ENCODE results near the gene CD300A. TPM values are rescaled to one million over a fixed set of nuclear protein-coding genes. Genes with fewer than 3 reads are reported as not detected.
A peak's percentile ranks its signal among the peaks of the same experiment; 100 is the strongest.

The CD300A gene
- total RNA-seq, 2 experiments from 2014 or later: 2.0 to 15.8 TPM

GRCh38 chr17:74431568-74432423, 34.6 kb upstream of the CD300A start, which contains the start of gene GPRC5C:
Gene GPRC5C (plus strand): TSS chr17:74432088. CDS start chr17:74439777, 7,689 bp downstream.
- ATAC-seq (peak; percentile 72), DNase-seq (peak; percentile 58)
- Mint-ChIP-seq H3K4me3 (peak within 1 kb of the TSS; percentile 43), H3K36me3 (no peaks in the 10 kb centered on the region), H3K27me3 (peaks cover 68% of the 10 kb centered on the region), H3K4me1 (peaks cover 10% of the 10 kb centered on the region), H3K9me3 (ENCODE audit: low read depth) (no peaks in the 10 kb centered on the region), H3K27ac (no peak within 1 kb of the TSS)
- CTCF ChIA-PET: interaction anchor here (1.8 kb wide), 1 partner anchor 53 kb away, joined by 4 read pairs; no protein-coding TSS in a partner anchor

- ATAC-seq: no peak
- CTCF ChIA-PET: no interaction called here
- H3K4me1 Mint-ChIP-seq: peaks cover 10% of the 10 kb centered on the region
- no peak for DNase-seq
- no peak overlapping the region for H3K27ac Mint-ChIP-seq
- no peaks in the 10 kb centered on the region for H3K9me3 Mint-ChIP-seq (ENCODE audit: low read depth)
- H3K27me3 Mint-ChIP-seq: peaks cover 68% of the 10 kb centered on the region
- H3K4me3 Mint-ChIP-seq: no peak overlapping the region
- no peaks in the 10 kb centered on the region for H3K36me3 Mint-ChIP-seq
Measured at GRCh38 chr17:74432424-74432690, 34.1 kb upstream of the CD300A start.

GRCh38 chr17:74432766-74433391, 33.6 kb upstream of the CD300A start:
- ATAC-seq: no peak
- CTCF ChIA-PET: no interaction called here
- Mint-ChIP-seq H3K27ac (no peak overlapping the region), H3K4me1 (peaks cover 10% of the 10 kb centered on the region), H3K4me3 (no peak overlapping the region), H3K27me3 (peaks cover 69% of the 10 kb centered on the region), H3K9me3 (ENCODE audit: low read depth) (peaks cover under 1% of the 10 kb centered on the region), H3K36me3 (no peaks in the 10 kb centered on the region)
- DNase-seq: no peak

GRCh38 chr17:74433421-74434121, 32.9 kb upstream of the CD300A start:
- Mint-ChIP-seq H3K4me3 (no peak overlapping the region), H3K27me3 (peaks cover 62% of the 10 kb centered on the region), H3K9me3 (ENCODE audit: low read depth) (peaks cover 2% of the 10 kb centered on the region), H3K4me1 (peaks cover 10% of the 10 kb centered on the region), H3K36me3 (no peaks in the 10 kb centered on the region), H3K27ac (no peak overlapping the region)
- ATAC-seq (no peak), DNase-seq (no peak)
- CTCF ChIA-PET: no interaction called here

GRCh38 chr17:74435775-74436359, 30.6 kb upstream of the CD300A start:
- H3K4me1 Mint-ChIP-seq: peaks cover 9% of the 10 kb centered on the region
- no peaks in the 10 kb centered on the region for H3K36me3 Mint-ChIP-seq
- CTCF ChIA-PET: interaction anchor here (0.6 to 4.2 kb wide), 5 partner anchors 17 to 58 kb away, joined by 3 to 36 read pairs (median 5); no protein-coding TSS in a partner anchor
- DNase-seq (no peak), ATAC-seq (no peak)
- peaks cover 47% of the 10 kb centered on the region for H3K27me3 Mint-ChIP-seq
- no peak overlapping the region for H3K4me3 Mint-ChIP-seq
- H3K9me3 Mint-ChIP-seq (ENCODE audit: low read depth): peaks cover 2% of the 10 kb centered on the region
- H3K27ac Mint-ChIP-seq: no peak overlapping the region

- no peak overlapping the region for H3K4me3 Mint-ChIP-seq
- no peak overlapping the region for H3K27ac Mint-ChIP-seq
- no peaks in the 10 kb centered on the region for H3K36me3 Mint-ChIP-seq
- H3K9me3 Mint-ChIP-seq (ENCODE audit: low read depth): peaks cover 2% of the 10 kb centered on the region
- no peak for DNase-seq
- no peak for ATAC-seq
- peaks cover 40% of the 10 kb centered on the region for H3K27me3 Mint-ChIP-seq
- CTCF ChIA-PET: interaction anchor here (0.7 to 4.2 kb wide), 15 partner anchors 10 to 220 kb away, joined by 3 to 36 read pairs (median 4); partner anchors contain the start of genes CD300H and GPR142
- H3K4me1 Mint-ChIP-seq: peaks cover 2% of the 10 kb centered on the region
Measured at GRCh38 chr17:74437702-74438101, 28.7 kb upstream of the CD300A start.

- ATAC-seq: no peak
- Mint-ChIP-seq H3K4me3 (no peak overlapping the region), H3K27ac (no peak overlapping the region), H3K36me3 (no peaks in the 10 kb centered on the region), H3K9me3 (ENCODE audit: low read depth) (peaks cover 2% of the 10 kb centered on the region), H3K4me1 (peaks cover 2% of the 10 kb centered on the region), H3K27me3 (peaks cover 27% of the 10 kb centered on the region)
- CTCF ChIA-PET: interaction anchor here (4.2 kb wide), 1 partner anchor 13 kb away, joined by 36 read pairs; no protein-coding TSS in a partner anchor
- no peak for DNase-seq
Measured at GRCh38 chr17:74439691-74440567, 26.5 kb upstream of the CD300A start.

- Mint-ChIP-seq H3K4me3 (no peak overlapping the region), H3K27me3 (peaks cover 19% of the 10 kb centered on the region), H3K4me1 (peaks cover 2% of the 10 kb centered on the region), H3K9me3 (ENCODE audit: low read depth) (peaks cover 2% of the 10 kb centered on the region), H3K36me3 (no peaks in the 10 kb centered on the region), H3K27ac (no peak overlapping the region)
- ATAC-seq: no peak
- CTCF ChIA-PET: interaction anchor here (0.9 to 1.0 kb wide), 2 partner anchors 11 to 16 kb away, joined by 3 to 4 read pairs; no protein-coding TSS in a partner anchor
- no peak for DNase-seq
Measured at GRCh38 chr17:74441537-74441936, 24.9 kb upstream of the CD300A start.

GRCh38 chr17:74442291-74442669, 24.2 kb upstream of the CD300A start:
- DNase-seq (no peak), ATAC-seq (no peak)
- CTCF ChIA-PET: no interaction called here
- H3K9me3 Mint-ChIP-seq (ENCODE audit: low read depth): peaks cover 2% of the 10 kb centered on the region
- H3K36me3 Mint-ChIP-seq: no peaks in the 10 kb centered on the region
- peaks cover 16% of the 10 kb centered on the region for H3K27me3 Mint-ChIP-seq
- H3K4me1 Mint-ChIP-seq: peaks cover 4% of the 10 kb centered on the region
- no peak overlapping the region for H3K4me3 Mint-ChIP-seq
- no peak overlapping the region for H3K27ac Mint-ChIP-seq

- H3K36me3 Mint-ChIP-seq: no peaks in the 10 kb centered on the region
- ATAC-seq (no peak), DNase-seq (no peak)
- CTCF ChIA-PET: interaction anchor here (0.7 to 3.3 kb wide), 4 partner anchors 14 to 160 kb away, joined by 3 to 14 read pairs (median 5); no protein-coding TSS in a partner anchor
- no peak overlapping the region for H3K27ac Mint-ChIP-seq
- peaks cover 4% of the 10 kb centered on the region for H3K4me1 Mint-ChIP-seq
- H3K4me3 Mint-ChIP-seq: no peak overlapping the region
- peaks cover 12% of the 10 kb centered on the region for H3K27me3 Mint-ChIP-seq
- peaks cover 1% of the 10 kb centered on the region for H3K9me3 Mint-ChIP-seq (ENCODE audit: low read depth)
Measured at GRCh38 chr17:74442670-74443515, 23.5 kb upstream of the CD300A start.

GRCh38 chr17:74443516-74444296, 22.7 kb upstream of the CD300A start:
- CTCF ChIA-PET: interaction anchor here (0.7 to 3.3 kb wide), 7 partner anchors 13 to 418 kb away, joined by 3 to 14 read pairs (median 3); no protein-coding TSS in a partner anchor
- no peaks in the 10 kb centered on the region for H3K9me3 Mint-ChIP-seq (ENCODE audit: low read depth)
- no peak for DNase-seq
- H3K27ac Mint-ChIP-seq: no peak overlapping the region
- peaks cover 12% of the 10 kb centered on the region for H3K27me3 Mint-ChIP-seq
- H3K4me3 Mint-ChIP-seq: no peak overlapping the region
- H3K4me1 Mint-ChIP-seq: peaks cover 4% of the 10 kb centered on the region
- ATAC-seq: no peak
- H3K36me3 Mint-ChIP-seq: no peaks in the 10 kb centered on the region

Measured in activated CD8-positive, alpha-beta memory T cell treated with anti-CD3 and anti-CD28 coated beads, Interleukin-2, amount 10 ng/mL, durations not matched to agents 7 days and 5 days (primary cell).